K562 (cell line): ENCODE data around the gene SYNRG. TPM values are rescaled to one million over a fixed set of nuclear protein-coding genes. Genes with fewer than 3 reads are reported as not detected.

Experiments used
- ATF1 ChIP-seq, 2 experiments: fragments of 450-650 bp in 1 of 2; IDR thresholded peaks; 2 replicates each; pipeline ENCODE4 v1.6.1; 2016; ENCODE audit warnings: missing compliant biosample characterization in 1 of 2, missing genetic modification characterization in 1 of 2
- FOXA1 ChIP-seq: fragments of 450-650 bp; IDR thresholded peaks from 2 replicates; pipeline ENCODE4 v1.6.1; 2016; ENCODE audit warnings: mild to moderate bottlenecking, borderline replicate concordance
- GTF2A2 ChIP-seq: IDR thresholded peaks from 2 replicates; pipeline ENCODE4 v1.6.1; 2016; ENCODE audit warnings: mild to moderate bottlenecking, missing genetic modification characterization, missing compliant biosample characterization
- MIER1 ChIP-seq: fragments of 450-650 bp; IDR thresholded peaks from 2 replicates; pipeline ENCODE4 v1.6.1; 2016; ENCODE audit warnings: antibody characterized with exemption, mild to moderate bottlenecking, low read depth
- U2AF2 ChIP-seq: fragments of 200-400 bp; formaldehyde crosslinking; optimal IDR thresholded peaks from 2 replicates; pipeline ENCODE3; 2017; ENCODE audit warnings: low read depth, mild to moderate bottlenecking, low read length
- YBX1 ChIP-seq: fragments of 450-650 bp; IDR thresholded peaks from 2 replicates; pipeline ENCODE4 v1.7.1; 2016; ENCODE audit warnings: mild to moderate bottlenecking
- ZNF282 ChIP-seq: sonication (generic); formaldehyde crosslinking; IDR thresholded peaks from 2 replicates; pipeline ENCODE4 v1.8.1; 2023; ENCODE audit warnings: missing genetic modification reagents
- polyA plus RNA-seq, 8 experiments: library from polyadenylated mRNA; depleted of rRNA in 4 of 8; stranded (reverse) in 5 of 8; unstranded in 3 of 8; fragments of >200 nt; fragmentation: Nextera tagmentation in 2 of 8; fragmentation: Illumina TruSeq in 1 of 8; extraction: Ambion mirVana in 2 of 8; extraction: Trizol in 1 of 8; gene quantifications; 2 replicates each; pipeline versions ENCODE4 v1.2.1 to v1.2.3, GENCODE V29; 2011 to 2014; ENCODE audit warnings: inconsistent platforms in 1 of 8, missing spikeins in 1 of 8
- total RNA-seq, 7 experiments: library from RNA; depleted of rRNA in 6 of 7; stranded (reverse); fragments of >200 nt in 6 of 7; fragmentation: Illumina TruSeq in 2 of 7; extraction: Trizol in 2 of 7; gene quantifications; 2 replicates each; pipeline versions ENCODE4 v1.2.1 to v1.2.3, GENCODE V29; 2011 to 2021; ENCODE audit warnings: low replicate concordance in 1 of 7
- TF ChIP-seq, protein P1 (sequence below), 2 experiments: fragments of 450-650 bp; formaldehyde crosslinking in 1 of 2; IDR thresholded peaks; 2 replicates each; pipeline versions ENCODE4 v1.4.0 to v1.6.1; 2014 to 2020; ENCODE audit warnings: mild to moderate bottlenecking in 2 of 2, borderline replicate concordance in 1 of 2, low read depth in 1 of 2

SYNRG gene
- total and polyA plus RNA-seq, 9 of the 15 experiments (the other 6 are each of a cell fraction or from before 2014, with no cell fraction given), result 2.9 to 28.2 (median 15.1) TPM

DNA sequence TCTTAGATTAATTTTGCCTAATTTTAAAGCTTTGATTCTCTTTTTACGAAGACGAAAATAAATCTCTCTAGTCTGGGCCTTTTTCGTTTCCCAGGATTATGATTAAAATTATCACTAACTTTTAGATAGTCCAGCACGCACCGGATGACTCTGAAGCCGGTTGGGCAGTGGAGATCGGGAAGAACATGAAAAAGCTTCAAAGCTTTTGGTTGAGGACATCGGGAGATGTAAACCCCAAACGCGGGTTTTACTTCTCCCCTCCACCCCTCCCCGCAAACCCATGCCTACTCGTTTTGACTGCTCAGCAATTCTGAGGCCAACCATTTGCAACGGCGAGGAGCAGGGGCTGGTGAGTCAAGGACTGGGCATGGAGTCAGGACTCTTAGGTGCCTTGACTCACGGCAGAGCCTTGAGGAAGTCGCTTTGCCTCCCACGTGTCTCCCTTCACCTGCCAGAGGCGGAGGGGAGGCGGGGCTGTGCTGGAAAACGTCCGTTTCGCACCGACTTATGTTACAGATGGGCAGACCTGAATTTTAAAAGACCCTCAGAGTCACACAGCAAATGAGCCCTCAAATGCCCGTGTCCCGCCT, 120.5 kb downstream of the SYNRG start (continued):
- TF ChIP-seq, protein P1, sequence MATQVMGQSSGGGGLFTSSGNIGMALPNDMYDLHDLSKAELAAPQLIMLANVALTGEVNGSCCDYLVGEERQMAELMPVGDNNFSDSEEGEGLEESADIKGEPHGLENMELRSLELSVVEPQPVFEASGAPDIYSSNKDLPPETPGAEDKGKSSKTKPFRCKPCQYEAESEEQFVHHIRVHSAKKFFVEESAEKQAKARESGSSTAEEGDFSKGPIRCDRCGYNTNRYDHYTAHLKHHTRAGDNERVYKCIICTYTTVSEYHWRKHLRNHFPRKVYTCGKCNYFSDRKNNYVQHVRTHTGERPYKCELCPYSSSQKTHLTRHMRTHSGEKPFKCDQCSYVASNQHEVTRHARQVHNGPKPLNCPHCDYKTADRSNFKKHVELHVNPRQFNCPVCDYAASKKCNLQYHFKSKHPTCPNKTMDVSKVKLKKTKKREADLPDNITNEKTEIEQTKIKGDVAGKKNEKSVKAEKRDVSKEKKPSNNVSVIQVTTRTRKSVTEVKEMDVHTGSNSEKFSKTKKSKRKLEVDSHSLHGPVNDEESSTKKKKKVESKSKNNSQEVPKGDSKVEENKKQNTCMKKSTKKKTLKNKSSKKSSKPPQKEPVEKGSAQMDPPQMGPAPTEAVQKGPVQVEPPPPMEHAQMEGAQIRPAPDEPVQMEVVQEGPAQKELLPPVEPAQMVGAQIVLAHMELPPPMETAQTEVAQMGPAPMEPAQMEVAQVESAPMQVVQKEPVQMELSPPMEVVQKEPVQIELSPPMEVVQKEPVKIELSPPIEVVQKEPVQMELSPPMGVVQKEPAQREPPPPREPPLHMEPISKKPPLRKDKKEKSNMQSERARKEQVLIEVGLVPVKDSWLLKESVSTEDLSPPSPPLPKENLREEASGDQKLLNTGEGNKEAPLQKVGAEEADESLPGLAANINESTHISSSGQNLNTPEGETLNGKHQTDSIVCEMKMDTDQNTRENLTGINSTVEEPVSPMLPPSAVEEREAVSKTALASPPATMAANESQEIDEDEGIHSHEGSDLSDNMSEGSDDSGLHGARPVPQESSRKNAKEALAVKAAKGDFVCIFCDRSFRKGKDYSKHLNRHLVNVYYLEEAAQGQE (IDR thresholded peaks at IDR 0.05; ENCODE audit: borderline replicate concordance), result no peak
- TF ChIP-seq, protein P1 (CRISPR knock-in tag; IDR thresholded peaks at IDR 0.05; ENCODE audit: low read depth), result no peak
- TF ChIP-seq ATF1 (CRISPR knock-in tag; IDR thresholded peaks at IDR 0.05), result no peak
- peak; percentile 16 for TF ChIP-seq ATF1 (tag; IDR thresholded peaks at IDR 0.05)
- no peak for TF ChIP-seq MIER1
- no peak for TF ChIP-seq YBX1
- TF ChIP-seq GTF2A2, result no peak
- no peak for TF ChIP-seq FOXA1
- no peak for TF ChIP-seq U2AF2
- TF ChIP-seq ZNF282 (CRISPR knock-in tag), result no peak
